Hypothalamus (tissue), 51 donors: Measurements from ENCODE around the gene PLGRKT.
"Not testable (repeated sequence)": the region's sequence is repeated elsewhere in the genome, so short reads cannot be mapped to it uniquely, and the experiment has no call there.

Experiments
- DNase-seq, 51 donors: peaks; one replicate each; lab custom pipeline; 2025; lab: John Stamatoyannopoulos, UW

PLGRKT gene, protein sequence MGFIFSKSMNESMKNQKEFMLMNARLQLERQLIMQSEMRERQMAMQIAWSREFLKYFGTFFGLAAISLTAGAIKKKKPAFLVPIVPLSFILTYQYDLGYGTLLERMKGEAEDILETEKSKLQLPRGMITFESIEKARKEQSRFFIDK

DNA sequence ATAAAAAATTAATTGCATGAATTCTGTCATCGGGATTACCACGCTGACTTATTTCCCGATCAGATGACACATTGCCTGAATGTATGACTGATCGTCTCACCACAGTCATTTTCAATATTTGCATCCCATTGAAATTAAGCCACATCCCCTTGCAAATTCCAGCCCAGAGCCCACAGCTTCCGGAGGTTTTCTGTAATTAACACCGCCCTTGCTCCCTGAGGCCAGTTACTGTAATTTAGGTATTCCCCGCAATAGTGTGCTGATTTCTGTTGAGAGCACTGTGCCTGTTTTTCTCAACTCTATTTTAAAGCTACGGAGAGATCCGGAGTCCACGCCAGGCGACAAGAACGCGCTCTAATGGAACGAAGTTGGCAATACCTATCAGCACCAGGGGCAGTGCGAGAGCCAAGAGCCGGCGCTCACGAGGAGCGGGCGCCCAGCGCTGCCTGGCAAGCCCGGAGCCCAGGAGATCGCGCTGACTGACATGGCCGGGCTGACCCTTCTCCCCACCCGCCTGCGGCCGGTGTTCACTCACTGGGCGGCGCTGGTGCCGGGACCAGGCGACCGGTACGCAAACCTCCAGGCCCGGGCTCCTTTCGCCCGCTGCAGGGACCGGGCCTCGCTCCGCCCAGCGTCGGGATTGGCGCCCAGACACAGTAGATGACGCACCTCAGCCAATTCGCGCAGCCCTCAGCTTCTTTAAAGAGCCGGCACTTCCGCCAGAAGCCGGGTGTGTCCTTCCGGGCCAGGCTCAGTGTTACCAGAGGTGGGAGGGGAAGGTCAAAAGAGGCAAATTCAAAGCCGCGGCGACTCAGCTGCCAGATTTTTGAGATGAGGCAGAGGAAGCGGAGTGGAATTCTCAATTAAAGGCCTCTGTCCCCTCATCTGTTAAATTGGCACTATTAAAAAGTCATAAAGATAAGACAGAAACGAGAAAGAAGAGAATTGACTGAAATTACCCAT, at the start of gene PLGRKT:
PLGRKT (minus strand) TSS at position 672 of the 963 bp plus-strand sequence. CDS start 5,948 bp downstream, outside the sequence.
- DNase-seq: peak; percentile 55 to 98 (median 94)

- no peak for DNase-seq
Measured at GRCh38 chr9:5486988-5487387, 49.3 kb upstream of the PLGRKT start.

DNA sequence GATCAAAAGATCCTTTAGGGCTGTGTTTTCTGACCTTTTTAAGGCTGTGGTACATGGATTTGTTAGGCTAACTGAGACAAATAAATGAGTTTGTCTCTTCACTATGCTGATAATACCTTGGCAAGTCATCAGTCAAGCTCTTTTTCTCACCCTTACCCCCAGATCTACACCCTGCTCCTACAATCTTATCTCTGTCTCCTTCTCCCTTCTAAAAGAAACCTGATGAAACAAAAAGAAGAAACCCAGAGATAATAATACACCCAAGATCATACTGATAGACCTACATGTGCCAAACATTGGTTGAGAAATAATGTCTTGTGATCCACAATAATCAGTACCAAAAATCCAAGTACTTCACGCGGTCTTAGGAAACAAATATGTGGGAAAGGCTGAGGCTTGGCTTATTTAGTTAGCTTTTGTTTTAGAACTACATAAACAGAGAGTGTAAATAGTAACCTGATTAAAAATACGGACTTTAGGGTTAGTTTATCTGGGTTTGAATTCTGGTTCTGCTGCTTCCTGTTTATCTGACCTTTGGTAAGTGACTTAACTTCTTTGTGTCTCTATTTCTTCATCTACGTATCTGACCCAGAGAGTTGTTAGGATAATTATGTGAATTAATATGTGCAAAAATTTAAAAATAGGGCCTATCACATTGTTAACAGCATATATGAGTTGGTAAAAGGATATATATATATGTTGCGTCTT, 47.8 kb upstream of the PLGRKT start:
- DNase-seq: no peak

GRCh38 chr9:5483306-5483705, 45.6 kb upstream of the PLGRKT start:
- no peak for DNase-seq

DNA sequence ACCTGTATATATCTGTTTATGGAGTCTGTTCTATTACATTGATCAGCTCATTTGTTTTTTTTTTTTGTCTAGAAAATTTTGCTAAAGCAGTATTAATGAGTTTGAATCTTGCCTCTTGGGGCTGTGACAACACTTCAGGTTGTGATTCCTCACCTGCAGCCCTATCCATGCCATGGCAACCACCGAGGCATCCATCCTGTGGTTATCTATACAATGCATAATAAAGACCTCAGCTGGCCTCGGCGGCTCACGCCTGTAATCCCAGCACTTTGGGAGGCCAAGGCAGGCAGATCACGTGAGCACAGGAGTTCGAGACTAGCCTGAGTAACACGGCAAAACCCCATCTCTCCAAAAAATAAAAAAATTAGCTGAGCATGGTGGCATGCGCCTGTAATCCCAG, 44.5 kb upstream of the PLGRKT start:
- DNase-seq: no peak

DNA sequence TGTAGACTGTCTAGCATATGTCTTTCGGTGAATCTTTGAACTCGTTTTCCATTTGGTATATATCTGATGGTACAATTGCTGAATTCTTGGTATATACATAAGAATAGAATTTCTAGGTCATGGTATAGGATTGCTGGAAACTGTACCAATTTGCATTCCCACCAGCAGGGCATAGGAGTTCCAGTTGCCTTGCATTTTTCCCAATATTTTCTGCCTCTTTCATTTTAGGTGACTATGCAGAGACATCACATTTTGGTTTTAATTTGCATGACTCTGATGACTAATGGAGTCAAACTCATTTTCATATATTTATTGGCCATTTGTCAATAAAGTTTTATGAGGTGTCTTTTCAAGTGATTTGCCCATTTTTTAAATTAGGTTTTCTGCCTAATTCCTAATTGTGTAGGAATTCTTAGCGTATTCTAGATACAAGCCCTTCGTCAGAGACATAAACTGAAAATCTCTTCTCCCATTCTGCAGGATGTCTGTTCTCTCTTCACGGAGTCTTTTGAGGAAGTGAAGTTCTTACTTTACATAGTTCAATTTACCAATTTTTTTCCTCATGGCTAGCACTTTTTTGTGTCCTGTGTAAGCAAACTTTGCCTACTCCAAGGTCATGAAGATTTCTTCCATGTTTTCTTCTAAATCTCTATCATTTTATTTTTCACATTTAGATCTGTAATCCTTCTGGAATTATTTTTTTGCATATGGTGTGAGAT, 43.8 kb upstream of the PLGRKT start:
- no peak for DNase-seq

DNA sequence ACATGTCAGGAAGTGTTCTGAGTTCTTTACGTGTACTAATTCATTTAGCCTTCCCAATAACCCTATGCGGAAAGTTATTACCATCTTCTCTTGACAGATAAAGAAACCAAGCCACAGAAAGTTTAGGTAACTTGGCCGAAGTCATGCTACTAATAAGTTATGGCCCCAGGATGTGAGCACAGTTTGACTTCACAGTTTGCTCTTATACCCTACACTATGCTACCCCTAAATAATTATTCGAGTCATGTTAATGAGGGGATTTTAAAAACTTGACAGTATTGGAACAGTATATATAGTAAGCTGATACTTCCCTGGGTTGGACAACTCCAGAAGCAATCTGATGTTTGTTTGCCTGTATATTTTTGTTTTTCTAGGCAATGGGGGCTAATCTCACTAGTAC, 43.2 kb upstream of the PLGRKT start:
- DNase-seq: no peak

GRCh38 chr9:5479994-5480694, 42.4 kb upstream of the PLGRKT start:
- DNase-seq: no peak

- no peak for DNase-seq
Measured at GRCh38 chr9:5478206-5478605, 40.5 kb upstream of the PLGRKT start.

DNA sequence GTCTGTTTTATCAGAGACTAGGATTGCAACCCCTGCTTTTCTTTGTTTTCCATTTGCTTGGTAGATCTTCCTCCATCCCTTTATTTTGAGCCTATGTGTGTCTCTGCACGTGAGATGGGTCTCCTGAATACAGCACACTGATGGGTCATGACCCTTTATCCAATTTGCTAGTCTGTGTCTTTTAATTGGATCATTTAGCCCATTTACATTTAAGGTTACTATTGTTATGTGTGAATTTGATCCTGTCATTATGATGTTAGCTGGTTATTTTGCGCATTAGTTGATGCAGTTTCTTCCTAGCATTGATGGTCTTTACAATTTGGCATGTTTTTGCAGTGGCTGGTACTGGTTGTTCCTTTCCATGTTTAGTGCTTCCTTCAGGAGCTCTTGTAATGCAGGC, 37.9 kb upstream of the PLGRKT start:
- not testable (repeated sequence) for DNase-seq

DNA sequence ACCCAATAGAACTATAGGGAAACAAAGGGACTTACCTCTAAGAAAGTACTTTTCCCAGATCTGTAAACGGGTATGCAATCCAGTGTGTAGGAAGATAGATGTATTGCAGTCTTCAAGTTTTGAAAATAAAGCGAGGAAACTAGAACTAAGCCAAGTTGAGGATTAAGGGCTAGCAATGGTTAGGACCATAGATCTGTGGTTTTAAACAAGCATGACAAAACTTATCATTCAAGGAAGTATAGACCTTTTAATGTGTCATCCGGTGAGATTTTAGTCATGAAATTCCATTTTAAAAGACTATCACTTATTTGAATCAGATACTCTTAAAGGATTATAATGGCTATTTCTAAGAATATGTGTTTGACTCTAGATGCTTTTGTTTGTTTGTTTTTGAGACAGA, 33.1 kb upstream of the PLGRKT start:
- no peak for DNase-seq

DNA sequence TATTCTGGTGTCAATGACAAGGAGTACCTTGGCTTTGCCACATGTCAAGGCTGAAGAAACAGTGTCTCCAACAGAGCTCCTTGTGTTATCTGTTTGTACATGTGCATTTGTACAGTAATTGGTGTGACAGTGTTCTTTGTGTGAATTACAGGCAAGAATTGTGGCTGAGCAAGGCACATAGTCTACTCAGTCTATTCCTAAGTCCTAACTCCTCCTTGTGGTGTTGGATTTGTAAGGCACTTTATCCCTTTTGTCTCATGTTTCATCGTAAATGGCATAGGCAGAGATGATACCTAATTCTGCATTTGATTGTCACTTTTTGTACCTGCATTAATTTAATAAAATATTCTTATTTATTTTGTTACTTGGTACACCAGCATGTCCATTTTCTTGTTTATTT, 32.4 kb upstream of the PLGRKT start:
- no peak for DNase-seq

- DNase-seq: no peak
Measured at GRCh38 chr9:5468850-5469249, 31.1 kb upstream of the PLGRKT start.

DNA sequence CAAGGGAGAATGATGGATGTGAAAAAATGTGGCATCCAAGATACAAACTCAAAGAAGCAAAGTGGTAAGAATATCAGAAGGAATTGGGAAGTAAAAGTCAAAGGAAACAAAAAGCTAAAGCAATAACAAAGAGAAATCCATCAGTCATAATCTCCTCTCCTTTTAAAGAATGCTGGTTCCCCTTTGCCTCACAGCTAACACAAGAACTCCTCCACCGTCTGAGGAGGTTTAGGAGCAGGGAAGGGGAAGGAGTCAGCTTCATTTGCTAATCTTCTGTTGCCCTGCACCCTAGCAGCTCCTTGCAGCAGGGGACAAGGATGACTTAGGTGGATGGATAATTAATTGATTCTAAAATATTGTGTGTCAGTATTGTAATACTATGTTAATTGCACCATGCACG, 29.0 kb upstream of the PLGRKT start:
- DNase-seq: no peak

DNA sequence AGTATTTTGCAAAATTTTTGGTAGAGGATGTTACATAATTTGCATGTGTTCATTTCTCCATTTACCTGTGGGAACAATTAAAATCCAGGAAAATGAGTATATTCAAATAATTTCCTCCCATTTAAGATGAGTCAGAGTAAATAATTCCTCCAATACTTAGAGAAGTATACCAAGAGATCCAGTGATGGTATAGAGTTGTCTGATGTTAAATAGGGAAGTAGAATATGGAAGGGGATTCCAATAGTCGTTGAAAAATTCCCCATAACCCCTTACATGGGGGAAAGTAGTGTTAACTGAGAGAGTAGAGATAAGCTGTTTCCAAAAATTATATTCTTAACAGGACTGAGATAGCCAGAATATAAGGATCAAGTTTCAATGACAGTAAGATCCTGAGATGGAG, 28.3 kb upstream of the PLGRKT start:
- no peak for DNase-seq

- not testable (repeated sequence) for DNase-seq
Measured at GRCh38 chr9:5464831-5465330, 27.2 kb upstream of the PLGRKT start.

DNA sequence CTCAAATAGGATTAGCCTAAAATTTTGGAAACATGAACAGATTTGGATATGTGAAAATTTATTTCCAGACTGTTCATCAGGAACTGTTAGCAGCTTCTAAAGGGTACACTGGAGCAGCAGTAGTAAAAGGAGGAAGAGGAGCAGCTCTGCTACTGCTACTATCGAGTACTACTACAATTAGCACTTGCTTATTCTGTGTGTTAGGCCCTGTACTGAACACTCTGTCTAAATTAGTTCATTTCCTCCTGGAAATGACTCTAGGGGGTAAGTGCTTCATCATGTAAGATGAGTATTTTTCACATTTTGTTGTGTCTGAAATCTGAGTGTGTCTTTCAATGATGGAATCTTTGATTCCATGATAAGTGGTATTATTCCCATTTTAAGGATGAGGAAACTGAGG, 22.4 kb upstream of the PLGRKT start:
- no peak for DNase-seq

DNA sequence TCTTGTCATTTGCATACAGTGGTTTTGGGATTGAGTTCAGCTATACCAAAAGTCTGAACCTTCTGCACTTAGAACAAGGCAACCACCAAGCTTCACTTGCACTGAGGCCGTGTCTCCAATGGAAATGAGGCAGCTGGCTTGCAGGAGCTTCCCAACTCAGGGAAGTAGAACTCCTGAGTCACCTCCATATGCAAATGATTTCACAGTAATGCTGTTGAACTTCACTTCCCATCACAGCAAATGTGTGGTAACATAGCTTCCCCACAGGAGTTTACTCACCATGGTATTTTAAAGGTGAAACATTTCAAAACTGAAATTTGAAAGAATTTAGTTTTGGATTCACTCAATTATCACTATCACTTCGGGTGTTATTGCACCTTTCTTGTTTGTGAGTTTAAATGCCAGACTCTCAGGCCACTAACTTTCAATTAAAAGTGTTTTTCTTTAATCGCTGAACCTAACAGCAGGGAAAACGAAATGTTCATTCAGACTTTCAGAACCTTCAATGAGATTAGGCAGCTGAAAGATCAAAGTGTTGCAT, 21.6 kb upstream of the PLGRKT start:
- DNase-seq: no peak

DNA sequence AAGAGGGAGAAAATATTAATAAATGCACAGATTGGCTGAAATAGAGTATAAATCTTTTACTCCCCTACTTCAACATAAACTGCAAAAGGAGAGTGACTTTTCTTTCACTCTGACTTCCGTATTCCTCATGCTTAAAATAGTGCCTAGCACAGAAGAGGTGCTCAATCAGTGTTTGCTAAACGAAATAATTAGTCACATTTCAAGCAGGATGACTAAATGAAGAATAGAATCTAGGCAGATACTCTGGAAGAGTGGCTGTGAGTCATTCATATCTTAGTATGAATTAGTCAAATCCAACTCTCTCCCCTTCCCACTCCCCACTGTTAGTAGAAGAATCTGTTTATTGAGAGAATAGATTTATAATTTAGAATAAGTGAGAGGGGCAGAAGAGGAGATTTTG, 17.5 kb upstream of the PLGRKT start:
- DNase-seq: no peak

DNA sequence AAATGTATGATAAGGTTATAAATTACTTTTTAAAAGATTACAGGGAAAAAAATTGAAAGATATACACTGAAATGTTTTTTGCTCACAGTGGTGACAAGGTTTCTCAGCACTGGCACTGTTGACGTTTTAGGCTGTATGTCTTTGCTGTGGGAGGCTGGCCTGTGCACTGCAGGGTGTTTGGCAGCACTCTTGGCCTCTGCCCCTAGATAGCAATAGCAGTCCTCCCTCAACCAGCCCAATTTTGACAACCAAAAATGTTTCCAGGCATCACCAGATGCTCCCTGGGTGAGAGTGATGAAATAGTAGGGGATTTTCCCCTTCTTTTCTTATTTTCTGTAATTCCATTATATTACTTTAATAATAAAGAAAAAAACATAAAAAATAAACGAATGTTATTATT, 15.9 kb upstream of the PLGRKT start:
- no peak for DNase-seq
